Limb (tissue), 2 donors: ENCODE measurements around the gene APOBR.
"Not testable (repeated sequence)": the region's sequence is repeated elsewhere in the genome, so short reads cannot be mapped to it uniquely, and the experiment has no call there.

Experiments used
- DNase-seq, 2 donors: peaks; one replicate each; pipeline ENCODE4 v3.0.0-alpha.2; 2016; ENCODE audit errors: extremely low spot score in 2 of 2

The APOBR gene

GRCh38 chr16:28526201-28527099 lies 32.0 kb downstream of the APOBR start:
- no peak for DNase-seq

GRCh38 chr16:28527100-28527785 lies 32.8 kb downstream of the APOBR start:
- not testable (repeated sequence) for DNase-seq

GRCh38 chr16:28527985-28528384 lies 33.5 kb downstream of the APOBR start:
- no peak for DNase-seq

- DNase-seq = no peak
Observed at GRCh38 chr16:28528463-28528867, 34.0 kb downstream of the APOBR start.

GRCh38 chr16:28529124-28529523 lies 34.7 kb downstream of the APOBR start:
- DNase-seq = no peak

GRCh38 chr16:28531777-28532744 lies 37.6 kb downstream of the APOBR start:
- DNase-seq = no peak

GRCh38 chr16:28532940-28533647 lies 38.7 kb downstream of the APOBR start:
- DNase-seq = no peak

GRCh38 chr16:28534542-28535373 lies 40.3 kb downstream of the APOBR start:
- DNase-seq = no peak

- DNase-seq = no peak
Observed at GRCh38 chr16:28537076-28537475, 42.6 kb downstream of the APOBR start.

- DNase-seq = no peak
Observed at GRCh38 chr16:28537964-28538732, 43.7 kb downstream of the APOBR start.

GRCh38 chr16:28538733-28539596 lies 44.5 kb downstream of the APOBR start, which contains the start of gene NUPR1:
TSS of gene NUPR1 (minus strand) at chr16:28538974. CDS start at chr16:28538907, 67 bp downstream.
- peak; percentile 85 to 90 for DNase-seq

- DNase-seq = no peak
Observed at GRCh38 chr16:28540346-28540745, 45.9 kb downstream of the APOBR start.

GRCh38 chr16:28542646-28543045 lies 48.2 kb downstream of the APOBR start:
- no peak for DNase-seq

GRCh38 chr16:28543072-28543471 lies 48.6 kb downstream of the APOBR start:
- no peak for DNase-seq

GRCh38 chr16:28544998-28545397 lies 50.6 kb downstream of the APOBR start:
- DNase-seq = no peak

GRCh38 chr16:28545964-28546363 lies 51.5 kb downstream of the APOBR start:
- not testable (repeated sequence) for DNase-seq

- no peak for DNase-seq
Observed at GRCh38 chr16:28546626-28547025, 52.2 kb downstream of the APOBR start.

- DNase-seq = no peak
Observed at GRCh38 chr16:28548306-28548802, 53.9 kb downstream of the APOBR start.
